GM12878 (cell line): ENCODE data around the gene LSP1. TPM values are rescaled to one million over a fixed set of nuclear protein-coding genes. Genes with fewer than 3 reads are reported as not detected.
A peak's percentile ranks its signal among the peaks of the same experiment; 100 is the strongest.

Experiments
- ATAC-seq: fragments of 200-7000 bp; cut with Tn5 transposase; 3 replicates; pipeline ENCODE4 v1.9.1; 2020; ENCODE audit warnings: mild to moderate bottlenecking, moderate library complexity
- BruUV-seq: library from RNA; stranded (reverse); fragments of 400-500 nt; replicated peaks from 2 replicates; lab custom pipeline; 2021; lab: Mats Ljungman, UMichigan
- CTCF ChIA-PET: fragments of 300-600 bp; sonication (Branson Sonifier 250); formaldehyde crosslinking; extraction: SDS; loops from one replicate; lab custom pipeline; 2021; ENCODE audit warnings: inconsistent platforms; lab: Yijun Ruan, JAX
- POLR2A ChIA-PET: fragments of 350-600 bp; formaldehyde crosslinking; extraction: SDS; loops from one replicate; lab custom pipeline; 2021; ENCODE audit warnings: inconsistent platforms; lab: Charles Lee
- RAD21 ChIA-PET: fragments of 300-600 bp; sonication (Branson Sonifier 250); formaldehyde crosslinking; loops from one replicate; lab custom pipeline; 2023; ENCODE audit warnings: antibody characterized with exemption; ENCODE audit not compliant: unreplicated experiment; lab: Charles Lee
- SMC1A ChIA-PET: fragments of 300-600 bp; sonication (Branson Sonifier 250); formaldehyde crosslinking; loops from one replicate; lab custom pipeline; 2023; ENCODE audit not compliant: unreplicated experiment, uncharacterized antibody; lab: Charles Lee
- DNase-seq: peaks from one replicate; pipeline ENCODE4 v3.0.0-alpha.2; 2011; ENCODE audit warnings: low read depth, low spot score
- FAIRE-seq: peaks from 3 replicates; lab custom pipeline; 2011; peaks lifted over from hg19 to GRCh38; lab: Jason Lieb, UNC
- H2AFZ ChIP-seq: 2 replicates; pipeline ENCODE4 v1.6.0; 2011; ENCODE audit warnings: low read depth, low read length, control low read depth; ENCODE audit not compliant: control insufficient read depth
- H3K27ac ChIP-seq: 2 replicates; pipeline ENCODE4 v1.5.1; 2011; ENCODE audit warnings: control low read depth; ENCODE audit not compliant: control insufficient read depth, insufficient read depth
- H3K27me3 ChIP-seq, 2 experiments: replicated peaks in 1 of 2; 2 replicates each; pipeline versions ENCODE4 v1.6.0 to v1.6.1; 2011; ENCODE audit warnings: low read length in 1 of 2; ENCODE audit not compliant: control insufficient read depth in 2 of 2, insufficient read depth in 2 of 2
- H3K36me3 ChIP-seq, 2 experiments: 2 replicates each; pipeline ENCODE4 v1.5.1; 2011; ENCODE audit warnings: low read length in 1 of 2; ENCODE audit not compliant: control insufficient read depth in 2 of 2, insufficient read depth in 2 of 2
- H3K4me1 ChIP-seq: 2 replicates; pipeline ENCODE4 v1.6.1; 2011; ENCODE audit warnings: mild to moderate bottlenecking, low read length, moderate library complexity, mixed read lengths; ENCODE audit not compliant: control insufficient read depth, insufficient read depth
- H3K4me2 ChIP-seq: 2 replicates; pipeline ENCODE4 v1.6.0; 2011; ENCODE audit warnings: control low read depth; ENCODE audit not compliant: control insufficient read depth, insufficient read depth
- H3K4me3 ChIP-seq: fragments of 200-600 bp; sonication (generic); 2 replicates; pipeline ENCODE4 v1.5.1; 2016
- H3K79me2 ChIP-seq: 2 replicates; pipeline ENCODE4 v1.6.0; 2011; ENCODE audit warnings: low read length; ENCODE audit not compliant: control insufficient read depth, insufficient read depth
- H3K9ac ChIP-seq: 2 replicates; pipeline ENCODE4 v1.8.0; 2011; ENCODE audit warnings: low read length, control low read depth, mixed read lengths; ENCODE audit not compliant: control insufficient read depth, insufficient read depth
- H3K9me3 ChIP-seq: replicated peaks from 3 replicates; pipeline ENCODE4 v1.5.1; 2011; ENCODE audit warnings: mild to moderate bottlenecking, low read length; ENCODE audit not compliant: control insufficient read depth, insufficient read depth
- H4K20me1 ChIP-seq: 2 replicates; pipeline ENCODE4 v1.6.0; 2011; ENCODE audit not compliant: control insufficient read depth, insufficient read depth
- BCL11A ChIP-seq: IDR thresholded peaks from 2 replicates; pipeline ENCODE4 v1.6.1; 2011; ENCODE audit warnings: low read depth, low read length
- CBX3 ChIP-seq: fragments of 200-600 bp; sonication (generic); IDR thresholded peaks from 2 replicates; pipeline ENCODE4 v1.6.1; 2016; ENCODE audit warnings: low read depth, borderline replicate concordance
- CHD1 ChIP-seq: IDR thresholded peaks from 2 replicates; pipeline ENCODE4 v1.6.1; 2012; ENCODE audit warnings: low read depth, low read length, improper control_type of control experiment
- CHD2 ChIP-seq: IDR thresholded peaks from 2 replicates; pipeline ENCODE4 v1.6.1; 2011; ENCODE audit warnings: low read depth, low read length, improper control_type of control experiment, borderline replicate concordance
- DPF2 ChIP-seq: fragments of 450-650 bp; IDR thresholded peaks from 2 replicates; pipeline ENCODE4 v1.6.1; 2017; ENCODE audit warnings: mild to moderate bottlenecking
- EGR1 ChIP-seq, 2 experiments: IDR thresholded peaks; 1 replicate in 1 of 2; 2 replicates in 1 of 2; pipeline ENCODE4 v1.6.1; 2011 to 2012; ENCODE audit warnings: low read depth in 2 of 2, low read length in 2 of 2, borderline replicate concordance in 1 of 2, mild to moderate bottlenecking in 1 of 2, moderate library complexity in 1 of 2
- KLF5 ChIP-seq: fragments of 450-650 bp; IDR thresholded peaks from 2 replicates; pipeline ENCODE4 v1.6.1; 2014; ENCODE audit warnings: mild to moderate bottlenecking; ENCODE audit not compliant: partially characterized antibody
- RAD21 ChIP-seq: IDR thresholded peaks from 2 replicates; pipeline ENCODE4 v1.6.1; 2011; ENCODE audit warnings: mild to moderate bottlenecking, low read depth, low read length, moderate library complexity; ENCODE audit not compliant: insufficient read depth
- SMARCA5 ChIP-seq: fragments of 450-650 bp; IDR thresholded peaks from 2 replicates; pipeline ENCODE4 v1.6.1; 2017; ENCODE audit warnings: mild to moderate bottlenecking
- SMC3 ChIP-seq: IDR thresholded peaks from 2 replicates; pipeline ENCODE4 v1.6.1; 2011; ENCODE audit warnings: low read length, improper control_type of control experiment, borderline replicate concordance
- SREBF1 ChIP-seq: IDR thresholded peaks from 2 replicates; pipeline ENCODE4 v1.6.1; 2012; ENCODE audit warnings: mild to moderate bottlenecking, low read length
- STAT3 ChIP-seq: IDR thresholded peaks from 2 replicates; pipeline ENCODE4 v1.6.1; 2011; ENCODE audit warnings: low read depth, low read length, improper control_type of control experiment
- YBX1 ChIP-seq: fragments of 450-650 bp; IDR thresholded peaks from 2 replicates; pipeline ENCODE4 v1.6.1; 2016; ENCODE audit warnings: antibody characterized with exemption
- YY1 ChIP-seq: IDR thresholded peaks from 2 replicates; pipeline ENCODE4 v1.6.1; 2011; ENCODE audit warnings: low read depth, mild to moderate bottlenecking, low read length
- ZNF217 ChIP-seq: fragments of 450-650 bp; IDR thresholded peaks from 2 replicates; pipeline ENCODE4 v1.6.1; 2017; ENCODE audit warnings: antibody characterized with exemption, mild to moderate bottlenecking
- WGBS: methylation state at CpG from one replicate; pipeline ENCODE4 v1.1.6; 2016; ENCODE audit warnings: low lambda C conversion rate; ENCODE audit not compliant: insufficient replicate concordance, insufficient coverage; ENCODE audit errors: missing lambda C conversion rate; 5-methylcytosine and 5-hydroxymethylcytosine counted together
- in situ Hi-C: fragments of 300-500 bp; cut with MboI; formaldehyde crosslinking; loops from 9 replicates; pipeline ENCODE4 v1.14.3; 2018; ENCODE audit warnings: mixed read lengths
- intact Hi-C: fragments of 100-400 bp; cut with micrococcal nuclease; formaldehyde crosslinking; loops from one replicate; pipeline ENCODE4 v1.14.2; 2022; ENCODE audit not compliant: unreplicated experiment
- polyA plus RNA-seq, 11 experiments: library from polyadenylated mRNA; depleted of rRNA in 4 of 11; unstranded in 6 of 11; stranded (reverse) in 5 of 11; fragments of >200 nt; fragmentation: Nextera tagmentation in 4 of 11; fragmentation: Illumina TruSeq in 1 of 11; extraction: Ambion mirVana in 4 of 11; extraction: Trizol in 1 of 11; gene quantifications; 1 replicate in 1 of 11; 2 replicates in 10 of 11; pipeline versions ENCODE4 v1.2.1 to v1.2.3, GENCODE V29; 2011 to 2016; ENCODE audit warnings: inconsistent platforms in 2 of 11, missing spikeins in 2 of 11, low read depth in 1 of 11
- total RNA-seq, 4 experiments: library from RNA; depleted of rRNA in 3 of 4; stranded (reverse); fragments of >200 nt in 3 of 4; fragmentation: Illumina TruSeq in 1 of 4; extraction: Trizol in 1 of 4; gene quantifications; 2 replicates each; pipeline versions ENCODE4 v1.2.1 to v1.2.3, GENCODE V29; 2013 to 2021
- TF ChIP-seq, protein P1 (sequence below): IDR thresholded peaks from 2 replicates; pipeline ENCODE4 v1.6.1; 2012; ENCODE audit warnings: low read depth, low read length, improper control_type of control experiment
- TF ChIP-seq, protein P2 (sequence below): IDR thresholded peaks from 2 replicates; pipeline ENCODE4 v1.6.1; 2012; ENCODE audit warnings: improper control_type of control experiment, low read depth, low read length; ENCODE audit not compliant: insufficient replicate concordance

Gene LSP1
- total and polyA plus RNA-seq, 10 of the 15 experiments (the other 5 are each of a cell fraction or from before 2014, with no cell fraction given): 19.2 to 488 (median 369) TPM

DNA sequence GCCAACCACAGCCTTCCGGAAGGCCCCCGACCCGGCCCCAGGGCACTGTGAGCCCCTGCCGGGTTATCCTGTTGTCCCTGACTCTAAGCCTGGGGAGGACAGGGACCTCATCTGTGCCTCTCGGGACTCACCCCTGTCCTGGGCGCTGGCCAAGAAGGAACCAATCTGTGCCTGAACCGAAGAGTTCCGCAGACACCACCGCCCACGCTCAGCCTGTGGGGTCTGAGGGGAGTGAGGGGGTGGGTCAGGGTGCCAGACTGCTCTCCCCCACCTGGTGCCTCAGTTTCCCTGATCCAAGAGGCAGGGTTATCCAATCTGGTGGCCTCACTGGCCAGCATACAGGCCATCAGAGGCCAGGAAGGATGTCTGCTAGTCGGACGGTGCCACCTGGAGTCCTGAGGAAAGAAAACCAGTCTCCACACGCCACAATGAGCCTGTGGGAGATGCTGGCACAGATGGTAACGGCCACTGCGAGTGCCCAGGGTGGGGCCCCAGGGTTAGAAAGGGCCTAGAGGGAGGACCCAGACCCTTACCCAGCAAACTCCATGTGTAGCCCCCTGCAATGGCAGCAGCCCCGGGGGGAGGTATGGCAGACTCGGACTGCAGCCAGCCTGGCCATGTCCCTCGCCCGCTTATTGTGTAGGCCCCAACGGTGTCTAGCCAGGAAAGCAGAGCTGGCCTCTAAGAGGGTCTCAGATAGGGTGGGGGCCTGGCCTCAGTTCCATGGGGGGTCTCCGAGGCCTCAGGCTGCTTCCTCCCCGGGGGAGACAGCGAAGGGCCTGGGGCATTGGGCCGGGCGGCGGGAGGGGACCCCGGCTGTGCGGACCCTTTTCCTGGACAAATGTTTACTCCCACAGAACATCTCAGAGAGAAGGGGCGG is 65.8 kb downstream of the LSP1 start:
- H3K4me2 ChIP-seq: no peak overlapping the region
- in situ Hi-C loops: loop anchor here (5.0 kb wide), 1 partner anchor 36 kb away; no protein-coding TSS in a partner anchor
- CTCF ChIA-PET: interaction anchor here (1.1 kb wide), 1 partner anchor 71 kb away, joined by 4 read pairs; no protein-coding TSS in a partner anchor
- H3K9me3 ChIP-seq: no peaks in the 10 kb centered on the region; the same call in 2 of the 3 replicates
- H3K9ac ChIP-seq: no peak overlapping the region
- no peak overlapping the region for H2AFZ ChIP-seq
- FAIRE-seq (no peak), ATAC-seq (peak; percentile 18; the same call in 1 of the 3 replicates), DNase-seq (no peak)
- H4K20me1 ChIP-seq: no peaks in the 10 kb centered on the region
- RAD21 ChIA-PET: no interaction called here
- H3K27ac ChIP-seq: no peak overlapping the region
- WGBS: 53% methylated on average over 28 of the region's 29 CpGs
- SMC1A ChIA-PET: no interaction called here
- no TSS peak for BruUV-seq
- no peaks in the 10 kb centered on the region for H3K27me3 ChIP-seq
- H3K79me2 ChIP-seq: no peaks in the 10 kb centered on the region
- H3K4me1 ChIP-seq: no peaks in the 10 kb centered on the region
- no peak overlapping the region for H3K4me3 ChIP-seq
- no peaks in the 10 kb centered on the region for H3K36me3 ChIP-seq
- POLR2A ChIA-PET: no interaction called here
- intact Hi-C loops: loop anchor here (2.0 kb wide), 1 partner anchor 80 kb away; the partner anchor contains the start of gene TNNI2
- TF ChIP-seq SMARCA5 (no peak), YBX1 (no peak), SMC3 (0 out of 2 replicates have a peak, but pooled peaks have one; percentile 9), BCL11A (no peak), RAD21 (peak; percentile 29; the same call in 1 of the 2 replicates), CHD1 (no peak), DPF2 (no peak), CBX3 (no peak), ZNF217 (no peak), SREBF1 (no peak), EGR1 (IDR thresholded peaks at IDR 0.05; ENCODE audit: borderline replicate concordance in 1 of 2, low read depth in 2 of 2, low read length in 2 of 2) (no peak), CHD2 (no peak), STAT3 (no peak), KLF5 (no peak), YY1 (no peak)
- TF ChIP-seq, protein P1, sequence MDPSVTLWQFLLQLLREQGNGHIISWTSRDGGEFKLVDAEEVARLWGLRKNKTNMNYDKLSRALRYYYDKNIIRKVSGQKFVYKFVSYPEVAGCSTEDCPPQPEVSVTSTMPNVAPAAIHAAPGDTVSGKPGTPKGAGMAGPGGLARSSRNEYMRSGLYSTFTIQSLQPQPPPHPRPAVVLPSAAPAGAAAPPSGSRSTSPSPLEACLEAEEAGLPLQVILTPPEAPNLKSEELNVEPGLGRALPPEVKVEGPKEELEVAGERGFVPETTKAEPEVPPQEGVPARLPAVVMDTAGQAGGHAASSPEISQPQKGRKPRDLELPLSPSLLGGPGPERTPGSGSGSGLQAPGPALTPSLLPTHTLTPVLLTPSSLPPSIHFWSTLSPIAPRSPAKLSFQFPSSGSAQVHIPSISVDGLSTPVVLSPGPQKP: no peak
- TF ChIP-seq, protein P2, sequence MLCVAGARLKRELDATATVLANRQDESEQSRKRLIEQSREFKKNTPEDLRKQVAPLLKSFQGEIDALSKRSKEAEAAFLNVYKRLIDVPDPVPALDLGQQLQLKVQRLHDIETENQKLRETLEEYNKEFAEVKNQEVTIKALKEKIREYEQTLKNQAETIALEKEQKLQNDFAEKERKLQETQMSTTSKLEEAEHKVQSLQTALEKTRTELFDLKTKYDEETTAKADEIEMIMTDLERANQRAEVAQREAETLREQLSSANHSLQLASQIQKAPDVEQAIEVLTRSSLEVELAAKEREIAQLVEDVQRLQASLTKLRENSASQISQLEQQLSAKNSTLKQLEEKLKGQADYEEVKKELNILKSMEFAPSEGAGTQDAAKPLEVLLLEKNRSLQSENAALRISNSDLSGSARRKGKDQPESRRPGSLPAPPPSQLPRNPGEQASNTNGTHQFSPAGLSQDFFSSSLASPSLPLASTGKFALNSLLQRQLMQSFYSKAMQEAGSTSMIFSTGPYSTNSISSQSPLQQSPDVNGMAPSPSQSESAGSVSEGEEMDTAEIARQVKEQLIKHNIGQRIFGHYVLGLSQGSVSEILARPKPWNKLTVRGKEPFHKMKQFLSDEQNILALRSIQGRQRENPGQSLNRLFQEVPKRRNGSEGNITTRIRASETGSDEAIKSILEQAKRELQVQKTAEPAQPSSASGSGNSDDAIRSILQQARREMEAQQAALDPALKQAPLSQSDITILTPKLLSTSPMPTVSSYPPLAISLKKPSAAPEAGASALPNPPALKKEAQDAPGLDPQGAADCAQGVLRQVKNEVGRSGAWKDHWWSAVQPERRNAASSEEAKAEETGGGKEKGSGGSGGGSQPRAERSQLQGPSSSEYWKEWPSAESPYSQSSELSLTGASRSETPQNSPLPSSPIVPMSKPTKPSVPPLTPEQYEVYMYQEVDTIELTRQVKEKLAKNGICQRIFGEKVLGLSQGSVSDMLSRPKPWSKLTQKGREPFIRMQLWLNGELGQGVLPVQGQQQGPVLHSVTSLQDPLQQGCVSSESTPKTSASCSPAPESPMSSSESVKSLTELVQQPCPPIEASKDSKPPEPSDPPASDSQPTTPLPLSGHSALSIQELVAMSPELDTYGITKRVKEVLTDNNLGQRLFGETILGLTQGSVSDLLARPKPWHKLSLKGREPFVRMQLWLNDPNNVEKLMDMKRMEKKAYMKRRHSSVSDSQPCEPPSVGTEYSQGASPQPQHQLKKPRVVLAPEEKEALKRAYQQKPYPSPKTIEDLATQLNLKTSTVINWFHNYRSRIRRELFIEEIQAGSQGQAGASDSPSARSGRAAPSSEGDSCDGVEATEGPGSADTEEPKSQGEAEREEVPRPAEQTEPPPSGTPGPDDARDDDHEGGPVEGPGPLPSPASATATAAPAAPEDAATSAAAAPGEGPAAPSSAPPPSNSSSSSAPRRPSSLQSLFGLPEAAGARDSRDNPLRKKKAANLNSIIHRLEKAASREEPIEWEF: no peak
